Stimulated activated CD4-positive, alpha-beta T cell treated with anti-CD3 and anti-CD28 coated beads, Interleukin-15, amount 100 ng/mL, for 48 hours (primary cell): ENCODE data around the gene SESN3.

Experiments
- DNase-seq, 2 donors: peaks; one replicate each; pipeline ENCODE4 v3.0.0-alpha.2; 2020; ENCODE audit warnings: low read depth in 2 of 2

Gene SESN3

DNA sequence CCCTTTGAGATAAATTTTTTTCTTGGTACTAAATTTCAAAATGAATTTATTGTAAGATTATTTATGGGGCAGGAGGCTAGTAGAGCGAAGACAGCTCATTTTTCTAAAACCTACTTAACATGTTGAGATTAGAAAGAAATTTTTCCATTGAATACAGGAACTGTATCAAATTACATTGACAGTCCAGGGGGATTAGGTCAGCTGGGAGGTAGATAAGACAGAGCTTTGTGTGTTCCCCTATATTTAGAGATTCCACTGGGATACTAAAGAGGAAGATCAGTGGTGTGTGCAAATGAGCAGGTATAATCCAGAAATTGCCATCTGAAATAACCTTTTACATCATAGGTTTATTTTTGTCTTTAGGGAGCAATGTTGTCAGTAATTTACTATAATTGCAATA, 109.3 kb downstream of the SESN3 start:
- no peak for DNase-seq

DNA sequence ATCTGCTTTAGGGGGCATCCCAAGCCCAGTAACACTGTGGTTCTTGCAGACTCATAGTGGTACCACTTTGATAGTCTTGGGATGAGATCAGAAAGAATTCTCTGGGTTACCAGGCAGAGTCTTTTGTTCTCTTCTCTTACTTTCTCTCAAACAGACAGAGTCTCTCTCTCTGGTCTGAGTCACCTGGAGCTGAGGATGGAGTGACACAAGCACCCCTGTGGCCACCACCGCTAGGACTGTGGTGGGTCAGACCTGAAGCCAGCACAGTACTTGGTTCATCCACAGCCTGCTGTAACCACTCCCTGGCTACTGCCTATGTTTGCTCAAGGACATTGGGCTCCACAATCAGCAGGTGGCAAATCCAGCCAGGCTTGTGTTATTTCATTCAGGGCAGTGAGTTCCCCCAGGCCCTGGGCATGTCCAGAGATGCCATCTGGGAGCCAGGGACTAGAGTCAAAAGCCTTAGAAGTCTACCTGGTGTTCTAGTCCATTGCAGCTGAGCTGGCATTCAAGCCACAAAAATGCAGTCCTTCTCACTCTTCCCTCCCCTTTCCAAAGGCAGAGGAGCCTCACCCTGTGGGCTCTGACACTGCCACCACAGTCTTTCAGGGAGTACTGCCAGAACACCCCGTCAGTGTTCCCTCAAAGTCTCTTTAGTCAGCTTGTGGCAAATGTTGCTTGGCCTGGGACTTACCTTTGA, 111.5 kb downstream of the SESN3 start:
- DNase-seq = no peak

- no peak for DNase-seq
Observed at GRCh38 chr11:95115597-95115996, 115.4 kb downstream of the SESN3 start.
